C1 segment of cervical spinal cord (tissue), 14 donors: ENCODE measurements around the gene SNRPA.
A peak's percentile ranks its signal among the peaks of the same experiment; 100 is the strongest.

ENCODE experiments used
- DNase-seq, 14 donors: peaks; one replicate each; lab custom pipeline; 2025; lab: John Stamatoyannopoulos, UW

Gene SNRPA

DNA sequence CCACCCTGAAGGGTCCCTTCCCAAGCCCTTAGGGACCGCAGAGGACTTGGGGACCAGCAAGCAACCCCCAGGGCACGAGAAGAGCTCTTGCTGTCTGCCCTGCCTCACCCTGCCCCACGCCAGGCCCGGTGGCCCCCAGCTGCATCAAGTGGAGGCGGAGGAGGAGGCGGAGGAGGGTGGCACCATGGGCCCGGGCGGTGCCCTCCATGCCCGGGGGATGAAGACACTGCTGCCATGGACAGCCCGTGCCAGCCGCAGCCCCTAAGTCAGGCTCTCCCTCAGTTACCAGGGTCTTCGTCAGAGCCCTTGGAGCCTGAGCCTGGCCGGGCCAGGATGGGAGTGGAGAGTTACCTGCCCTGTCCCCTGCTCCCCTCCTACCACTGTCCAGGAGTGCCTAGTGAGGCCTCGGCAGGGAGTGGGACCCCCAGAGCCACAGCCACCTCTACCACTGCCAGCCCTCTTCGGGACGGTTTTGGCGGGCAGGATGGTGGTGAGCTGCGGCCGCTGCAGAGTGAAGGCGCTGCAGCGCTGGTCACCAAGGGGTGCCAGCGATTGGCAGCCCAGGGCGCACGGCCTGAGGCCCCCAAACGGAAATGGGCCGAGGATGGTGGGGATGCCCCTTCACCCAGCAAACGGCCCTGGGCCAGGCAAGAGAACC is 49.5 kb downstream of the SNRPA start:
- DNase-seq: peak in 1 of 14 donors; percentile 29

DNA sequence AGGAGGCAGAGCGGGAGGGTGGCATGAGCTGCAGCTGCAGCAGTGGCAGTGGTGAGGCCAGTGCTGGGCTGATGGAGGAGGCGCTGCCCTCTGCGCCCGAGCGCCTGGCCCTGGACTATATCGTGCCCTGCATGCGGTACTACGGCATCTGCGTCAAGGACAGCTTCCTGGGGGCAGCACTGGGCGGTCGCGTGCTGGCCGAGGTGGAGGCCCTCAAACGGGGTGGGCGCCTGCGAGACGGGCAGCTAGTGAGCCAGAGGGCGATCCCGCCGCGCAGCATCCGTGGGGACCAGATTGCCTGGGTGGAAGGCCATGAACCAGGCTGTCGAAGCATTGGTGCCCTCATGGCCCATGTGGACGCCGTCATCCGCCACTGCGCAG is 50.0 kb downstream of the SNRPA start:
- peak in 1 of 14 donors; percentile 16 for DNase-seq

DNA sequence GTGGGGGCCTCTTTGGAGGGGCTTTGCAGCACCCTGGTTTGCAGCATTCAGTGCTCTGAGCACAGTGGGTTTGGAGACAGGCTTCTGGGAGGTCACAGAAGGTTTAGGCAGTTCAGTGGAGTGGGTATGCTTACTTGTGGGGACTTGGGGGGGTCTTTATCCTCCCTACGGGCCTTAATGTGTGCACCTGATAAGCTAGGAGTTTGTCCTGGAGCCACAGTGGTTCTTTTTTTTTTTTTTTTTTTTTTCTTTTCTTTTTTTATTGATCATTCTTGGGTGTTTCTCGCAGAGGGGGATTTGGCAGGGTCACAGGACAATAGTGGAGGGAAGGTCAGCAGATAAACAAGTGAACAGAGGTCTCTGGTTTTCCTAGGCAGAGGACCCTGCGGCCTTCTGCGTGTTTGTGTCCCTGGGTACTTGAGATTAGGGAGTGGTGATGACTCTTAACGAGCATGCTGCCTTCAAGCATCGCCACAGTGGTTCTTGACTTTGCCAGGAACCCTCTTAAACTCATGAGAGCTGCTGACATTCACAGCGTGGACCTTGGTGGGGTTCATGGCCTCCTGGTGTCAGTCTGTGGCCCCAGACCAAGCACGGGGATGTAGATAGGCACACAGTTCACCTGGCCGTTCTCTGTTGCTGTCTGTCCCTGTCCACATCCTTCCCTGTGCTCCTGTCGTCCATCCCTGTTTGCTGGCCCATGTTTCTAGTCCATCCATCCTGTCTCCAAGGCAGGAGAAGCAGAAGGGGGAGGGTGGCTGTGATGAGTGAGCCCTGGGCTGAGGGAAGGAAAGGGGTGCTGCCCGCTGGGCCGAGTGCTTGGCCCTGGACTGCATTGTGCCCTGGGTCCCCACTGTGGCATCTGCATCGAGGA is 50.7 kb downstream of the SNRPA start:
- DNase-seq: no peak

DNA sequence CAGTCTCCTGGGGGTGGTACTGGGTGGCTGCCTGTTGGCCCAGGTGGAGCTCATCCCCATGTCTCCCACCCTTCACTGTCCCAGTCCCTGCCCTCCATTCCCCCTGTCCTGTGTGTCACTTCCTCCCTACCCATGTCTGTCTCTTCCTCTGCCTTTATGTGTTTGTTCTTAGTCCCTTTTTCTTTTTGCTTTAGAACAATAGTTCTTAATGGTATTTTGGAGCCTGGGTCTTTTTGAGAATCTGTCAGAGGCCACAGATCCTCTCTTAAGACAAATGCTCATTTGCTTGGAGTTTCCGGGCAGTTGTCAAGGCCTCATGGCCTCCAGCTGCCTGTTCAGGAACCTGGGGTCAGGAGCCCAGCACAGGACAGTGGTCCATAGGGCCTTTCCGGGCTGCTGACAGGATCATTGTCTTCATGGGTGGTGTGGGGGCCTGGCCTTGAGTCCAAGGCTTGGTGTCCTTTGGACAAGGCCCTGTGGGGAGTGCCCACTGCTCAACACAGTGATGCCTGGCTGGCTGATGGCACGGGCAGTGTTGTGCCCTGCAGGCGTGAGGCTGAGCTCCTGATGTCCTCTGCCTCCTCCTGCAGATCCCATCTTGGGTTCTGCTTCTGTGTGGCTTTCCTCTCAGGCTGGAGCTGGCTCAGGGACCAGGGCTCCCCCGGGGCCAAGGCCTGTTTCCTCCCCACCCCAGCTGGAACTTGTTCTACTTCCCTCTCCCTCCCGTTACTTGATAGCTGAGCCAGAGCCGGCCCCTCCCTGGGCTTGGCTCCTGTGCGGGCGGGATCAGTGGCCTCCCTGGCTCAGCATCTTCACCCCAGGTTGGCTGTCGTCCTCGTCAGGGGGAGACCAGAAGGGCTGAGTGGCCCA is 51.5 kb downstream of the SNRPA start:
- DNase-seq: peak in 4 of 14 donors; percentile 17 to 61 (median 24)

DNA sequence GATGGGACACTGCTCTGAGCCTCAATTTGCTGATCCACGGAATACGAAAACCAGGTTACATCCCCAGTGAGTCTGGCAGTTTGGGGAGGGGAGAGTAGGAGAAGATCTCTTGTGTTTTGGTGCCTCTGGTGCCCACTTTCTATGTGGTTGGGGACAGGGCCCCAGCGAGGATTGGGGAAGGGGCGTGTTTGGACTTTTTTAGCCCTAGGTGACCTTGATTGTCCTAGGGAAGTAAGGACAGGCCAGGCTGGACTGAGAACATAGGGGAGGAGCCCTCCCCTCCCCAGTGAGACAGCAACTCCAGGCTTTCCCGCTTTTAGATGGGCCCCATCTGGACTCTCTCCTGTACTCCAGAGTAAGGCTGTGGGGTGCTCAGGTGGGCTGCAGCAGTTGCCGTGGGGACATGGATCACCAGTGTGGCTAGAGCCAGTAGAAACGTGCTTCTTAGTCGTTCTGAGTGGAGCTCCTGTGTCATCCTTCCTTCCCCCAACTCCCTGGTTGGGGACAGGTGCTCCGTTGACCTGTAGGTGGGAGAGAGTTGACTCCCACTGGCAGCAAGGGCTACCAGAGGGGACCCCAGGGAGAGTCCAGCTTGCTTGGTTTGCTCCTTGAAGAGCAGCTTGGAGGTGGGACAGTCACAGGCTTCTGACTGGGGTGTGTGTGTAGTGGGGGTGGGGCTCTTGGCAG is 52.3 kb downstream of the SNRPA start:
- DNase-seq: no peak

DNA sequence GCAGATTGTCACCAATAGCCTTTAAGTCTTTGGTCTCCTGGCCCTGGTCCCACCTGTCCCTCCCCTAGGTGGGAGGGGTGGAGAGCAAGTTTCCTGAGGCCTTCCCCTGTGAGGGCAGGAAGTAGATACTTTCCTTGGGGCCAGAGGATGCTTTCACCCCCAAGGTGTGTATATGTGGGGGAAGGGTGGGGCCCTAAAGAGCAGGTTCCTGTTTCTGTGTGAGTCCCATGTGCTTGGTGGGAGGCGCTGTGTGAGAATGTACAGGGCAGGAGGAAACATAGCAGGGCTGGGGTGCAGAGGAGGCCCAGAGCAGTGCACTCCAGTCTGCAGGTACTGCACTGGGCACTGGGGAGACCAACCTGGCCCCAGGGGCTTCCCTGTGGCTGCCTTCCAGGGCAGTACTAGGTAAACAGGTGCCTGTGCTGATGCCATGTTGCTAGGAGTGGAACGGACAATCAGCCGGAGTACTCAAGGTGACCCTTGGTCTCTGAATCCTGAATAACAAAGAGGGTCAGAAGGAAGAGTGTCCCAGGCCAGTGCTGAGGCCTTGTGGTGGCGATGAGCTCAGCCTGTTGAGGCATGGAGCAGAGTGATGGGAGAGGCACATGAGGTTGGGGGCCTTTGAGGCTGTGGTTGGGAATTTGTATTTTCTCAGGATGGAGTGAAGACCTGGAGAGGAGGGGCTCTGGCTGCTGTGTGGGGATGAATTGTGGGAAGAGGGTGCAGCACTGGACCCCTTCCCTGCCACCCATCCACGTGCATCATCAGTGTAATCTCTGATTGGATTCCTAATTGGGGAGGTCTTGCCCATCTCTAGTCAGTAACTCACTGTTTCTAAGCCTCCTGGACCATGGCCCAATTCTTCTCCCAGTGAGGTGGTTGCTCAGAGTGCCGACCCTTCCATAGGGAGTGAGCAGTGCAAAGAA is 53.1 kb downstream of the SNRPA start:
- DNase-seq: no peak

DNA sequence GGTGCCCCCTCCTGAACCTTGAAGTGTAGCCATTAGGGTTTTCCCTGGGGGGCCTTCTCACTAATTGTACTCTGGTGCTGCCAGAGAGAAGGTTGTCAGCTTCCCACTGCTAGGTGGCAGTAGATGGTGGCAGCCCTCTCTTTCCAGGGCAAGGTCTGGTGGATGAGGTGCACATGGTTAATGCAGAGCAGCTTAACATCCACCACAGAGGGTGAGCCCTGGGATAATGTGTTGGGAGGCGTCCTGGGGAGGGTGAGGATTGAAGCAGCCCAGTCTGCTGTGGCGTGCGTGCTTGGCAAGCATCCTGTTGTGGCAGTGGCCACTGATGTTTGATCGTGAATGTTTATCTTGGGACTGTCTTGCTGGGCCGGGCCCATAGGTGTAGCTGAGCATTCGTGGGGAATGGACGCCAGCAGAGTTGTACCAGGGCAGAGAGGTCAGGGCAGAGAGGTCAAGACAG is 53.8 kb downstream of the SNRPA start:
- peak in 1 of 14 donors; percentile 23 for DNase-seq

DNA sequence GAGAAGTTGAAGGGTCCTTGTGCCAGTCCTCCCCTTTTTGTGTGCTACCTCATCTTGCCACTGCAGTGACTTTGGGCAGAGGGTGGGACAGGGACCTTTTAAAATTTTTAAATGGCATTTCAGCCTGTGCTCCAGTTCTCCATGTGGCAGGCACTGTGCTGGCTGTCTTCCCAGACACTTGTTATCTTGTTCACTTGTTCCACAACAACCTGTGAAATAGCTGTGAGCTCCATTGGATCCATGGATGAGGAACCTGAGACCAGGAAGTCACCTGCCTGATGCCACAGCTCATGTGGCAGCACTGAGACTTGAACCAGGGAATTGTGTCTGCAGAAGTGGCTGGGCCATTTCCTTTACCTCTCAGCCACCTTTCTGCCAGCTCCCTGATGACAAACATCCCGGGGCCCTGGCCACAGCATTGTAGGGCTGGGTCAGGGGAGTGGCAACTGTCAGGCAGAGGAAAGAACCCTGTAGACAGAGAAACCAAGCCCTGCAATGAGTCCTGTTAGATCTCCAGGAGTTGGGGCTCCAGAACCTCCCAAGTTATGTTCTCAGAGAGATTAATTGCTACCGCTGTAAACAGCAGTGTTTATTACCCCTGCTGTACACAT is 54.4 kb downstream of the SNRPA start:
- no peak for DNase-seq

DNA sequence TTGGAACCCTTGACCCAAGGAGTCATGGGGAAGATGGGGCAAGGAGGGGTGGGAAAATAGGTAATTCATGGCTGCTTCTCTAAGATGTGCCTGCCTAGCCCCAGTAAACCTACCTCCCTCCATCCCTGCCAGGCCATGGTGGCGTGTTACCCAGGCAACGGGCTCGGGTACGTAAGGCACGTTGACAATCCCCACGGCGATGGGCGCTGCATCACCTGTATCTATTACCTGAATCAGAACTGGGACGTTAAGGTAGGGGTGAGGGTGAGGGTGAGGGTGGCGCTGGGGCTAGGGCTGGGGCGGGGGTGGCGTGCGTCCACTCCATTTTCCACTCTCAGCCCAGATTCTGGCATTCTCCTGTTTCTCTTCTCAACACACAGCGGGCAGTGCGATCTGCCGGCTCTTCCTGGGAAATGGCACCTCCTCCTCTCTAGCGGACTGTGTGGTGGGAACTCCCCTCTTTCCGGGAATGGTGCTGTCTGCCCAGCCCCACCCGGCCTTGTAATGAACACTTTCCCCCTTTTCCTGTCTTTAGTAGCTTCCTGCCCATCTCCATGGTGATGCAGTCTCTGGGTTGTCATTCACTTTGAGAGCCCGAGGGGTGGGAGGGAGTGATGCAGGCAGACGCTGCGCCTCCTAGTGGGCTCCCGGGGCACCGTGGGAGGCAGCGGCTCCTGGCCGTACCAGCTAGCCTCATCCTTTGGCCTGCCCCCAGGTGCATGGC is 55.6 kb downstream of the SNRPA start:
- DNase-seq: peak in 12 of 14 donors; percentile 60 to 95 (median 83)

DNA sequence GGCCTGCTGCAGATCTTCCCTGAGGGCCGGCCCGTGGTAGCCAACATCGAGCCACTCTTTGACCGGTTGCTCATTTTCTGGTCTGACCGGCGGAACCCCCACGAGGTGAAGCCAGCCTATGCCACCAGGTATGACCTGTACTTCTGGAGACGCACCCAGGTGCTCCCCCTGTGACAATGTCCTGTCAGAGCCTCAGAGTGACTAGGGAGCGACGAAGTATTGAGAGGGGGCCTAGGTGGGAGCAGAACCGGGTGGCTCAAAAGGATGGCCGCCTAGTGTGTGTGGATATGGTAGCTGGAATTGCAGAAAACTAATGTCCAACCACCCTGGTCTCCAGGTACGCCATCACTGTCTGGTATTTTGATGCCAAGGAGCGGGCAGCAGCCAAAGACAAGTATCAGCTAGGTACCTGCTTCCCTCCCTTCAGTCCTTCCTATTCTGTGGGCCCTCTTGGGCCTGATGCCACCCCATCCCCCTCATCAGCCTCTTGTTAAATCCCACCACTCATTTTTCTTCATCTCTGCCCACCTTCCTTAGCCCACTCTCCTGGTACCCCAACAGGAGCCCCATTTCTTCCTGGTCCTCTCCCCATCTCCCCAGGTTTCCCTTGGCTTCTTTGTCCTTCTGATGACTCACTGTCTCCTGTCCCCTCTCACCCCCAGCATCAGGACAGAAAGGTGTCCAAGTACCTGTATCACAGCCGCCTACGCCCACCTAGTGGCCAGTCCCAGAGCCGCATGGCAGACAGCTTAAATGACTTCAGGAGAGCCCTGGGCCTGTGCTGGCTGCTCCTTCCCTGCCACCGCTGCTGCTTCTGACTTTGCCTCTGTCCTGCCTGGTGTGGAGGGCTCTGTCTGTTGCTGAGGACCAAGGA is 56.4 kb downstream of the SNRPA start:
- no peak for DNase-seq

DNA sequence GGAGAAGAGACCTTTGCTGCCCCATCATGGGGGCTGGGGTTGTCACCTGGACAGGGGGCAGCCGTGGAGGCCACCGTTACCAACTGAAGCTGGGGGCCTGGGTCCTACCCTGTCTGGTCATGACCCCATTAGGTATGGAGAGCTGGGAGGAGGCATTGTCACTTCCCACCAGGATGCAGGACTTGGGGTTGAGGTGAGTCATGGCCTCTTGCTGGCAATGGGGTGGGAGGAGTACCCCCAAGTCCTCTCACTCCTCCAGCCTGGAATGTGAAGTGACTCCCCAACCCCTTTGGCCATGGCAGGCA is 57.0 kb downstream of the SNRPA start:
- no peak for DNase-seq

DNA sequence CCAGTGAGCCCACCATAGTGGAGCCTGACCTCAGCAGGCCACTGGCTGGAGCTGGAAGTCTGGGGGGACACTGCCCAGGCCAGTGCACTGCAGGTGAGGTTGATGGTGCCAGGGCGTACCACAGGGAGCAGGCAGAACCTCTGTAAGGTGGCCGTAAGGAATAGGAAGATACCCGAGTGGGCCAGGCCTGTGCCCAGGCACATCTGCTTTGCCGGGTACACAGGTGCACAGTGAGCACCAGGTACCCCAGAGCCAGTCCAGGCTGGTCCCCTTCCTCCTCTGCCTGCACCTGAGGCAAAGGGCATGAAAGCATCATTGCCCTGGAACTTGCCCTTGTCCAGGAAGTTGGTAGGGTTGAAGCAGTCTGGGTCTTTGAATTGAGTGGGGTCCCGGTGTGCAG is 57.5 kb downstream of the SNRPA start:
- DNase-seq: no peak

DNA sequence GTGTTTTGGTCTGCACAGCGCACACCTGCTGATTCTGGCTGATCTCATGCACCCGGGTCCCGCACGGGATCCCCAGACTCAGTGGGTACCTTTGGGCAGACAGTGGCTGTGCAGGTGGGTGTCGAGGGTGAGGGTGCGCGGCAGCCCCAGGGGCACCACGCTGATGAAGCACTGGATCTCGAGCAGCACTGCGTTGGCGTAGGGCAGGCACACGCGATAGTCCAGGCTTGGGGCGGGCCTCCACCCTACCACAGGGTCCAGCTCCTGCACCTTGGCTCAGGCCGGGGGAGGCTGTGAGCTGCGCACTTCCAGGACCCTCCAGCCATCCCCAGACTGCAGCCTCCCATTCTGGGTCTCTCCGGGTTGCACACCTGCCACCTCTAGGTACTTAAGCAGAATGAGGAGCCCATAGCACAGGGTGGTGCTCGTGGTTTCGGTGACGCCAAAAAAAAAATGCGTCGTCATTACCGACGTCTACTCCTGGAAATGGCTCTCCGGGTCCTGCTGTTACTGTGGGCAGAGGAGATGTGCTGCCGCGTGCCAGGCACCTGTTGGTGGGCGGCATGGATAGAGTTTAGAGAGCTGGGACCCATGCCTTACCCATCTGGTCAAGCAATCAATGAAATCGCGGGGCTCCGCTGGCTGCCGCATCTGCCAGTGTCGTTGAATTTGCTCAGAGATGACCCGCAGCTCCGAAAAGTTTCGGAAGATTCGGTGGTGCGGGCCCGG is 58.5 kb downstream of the SNRPA start:
- DNase-seq: no peak

DNA sequence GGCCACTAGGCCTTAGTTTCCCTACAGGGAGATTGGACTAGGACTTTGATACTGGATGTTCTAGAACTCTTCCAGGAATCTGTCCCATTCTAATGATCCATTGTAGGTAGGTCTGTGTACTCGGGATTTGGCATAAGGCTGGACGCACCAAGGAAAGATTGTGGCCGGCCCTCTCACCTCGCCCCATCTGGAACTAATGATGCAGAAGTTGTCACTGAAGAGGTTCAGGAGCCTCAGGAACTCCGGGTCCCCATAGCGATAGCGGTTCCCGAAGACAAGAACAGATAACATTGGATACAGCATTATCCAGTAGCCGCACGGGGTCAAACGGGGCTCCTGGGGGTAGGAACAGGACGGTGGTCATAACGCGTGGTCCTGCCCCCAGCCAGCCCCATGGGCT is 59.2 kb downstream of the SNRPA start:
- DNase-seq: no peak

DNA sequence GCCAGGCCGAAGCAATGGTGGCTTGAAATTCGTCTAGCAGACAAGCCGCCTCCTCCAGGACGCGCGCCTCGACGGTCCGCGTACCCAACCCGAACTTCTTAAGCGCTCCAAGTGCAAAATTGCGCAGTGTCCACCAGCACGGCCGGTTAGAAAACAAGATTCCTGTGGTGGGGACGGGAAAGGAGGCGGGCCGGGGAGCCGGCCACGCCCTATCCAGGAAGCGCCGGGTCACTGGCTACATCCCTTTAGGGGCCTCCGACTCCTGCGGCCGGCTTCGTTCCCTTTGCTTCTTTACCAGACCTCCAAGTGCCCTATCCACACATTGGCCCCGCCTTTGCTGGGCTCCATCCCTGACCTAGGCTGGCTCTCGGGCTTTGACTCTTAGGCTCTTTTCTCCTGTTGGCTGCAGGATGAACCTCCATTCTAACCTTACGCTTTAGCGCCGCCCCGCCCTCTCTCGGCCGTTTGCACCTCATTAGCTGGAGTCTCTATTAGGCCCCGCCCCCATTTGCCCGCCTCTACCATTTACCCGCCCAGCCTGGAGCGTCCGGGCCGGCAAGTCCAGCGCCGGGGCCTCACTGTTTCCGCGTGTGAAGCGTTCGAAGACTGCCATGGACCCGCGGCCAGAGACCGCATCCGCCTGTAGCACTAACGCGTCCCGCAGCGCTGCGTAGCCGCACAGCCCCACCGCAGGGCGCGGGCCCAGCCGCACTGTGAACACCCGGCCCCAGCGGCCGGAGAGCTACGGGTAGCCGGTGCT is 59.8 kb downstream of the SNRPA start:
- peak in 12 of 14 donors; percentile 61 to 89 (median 80) for DNase-seq

DNA sequence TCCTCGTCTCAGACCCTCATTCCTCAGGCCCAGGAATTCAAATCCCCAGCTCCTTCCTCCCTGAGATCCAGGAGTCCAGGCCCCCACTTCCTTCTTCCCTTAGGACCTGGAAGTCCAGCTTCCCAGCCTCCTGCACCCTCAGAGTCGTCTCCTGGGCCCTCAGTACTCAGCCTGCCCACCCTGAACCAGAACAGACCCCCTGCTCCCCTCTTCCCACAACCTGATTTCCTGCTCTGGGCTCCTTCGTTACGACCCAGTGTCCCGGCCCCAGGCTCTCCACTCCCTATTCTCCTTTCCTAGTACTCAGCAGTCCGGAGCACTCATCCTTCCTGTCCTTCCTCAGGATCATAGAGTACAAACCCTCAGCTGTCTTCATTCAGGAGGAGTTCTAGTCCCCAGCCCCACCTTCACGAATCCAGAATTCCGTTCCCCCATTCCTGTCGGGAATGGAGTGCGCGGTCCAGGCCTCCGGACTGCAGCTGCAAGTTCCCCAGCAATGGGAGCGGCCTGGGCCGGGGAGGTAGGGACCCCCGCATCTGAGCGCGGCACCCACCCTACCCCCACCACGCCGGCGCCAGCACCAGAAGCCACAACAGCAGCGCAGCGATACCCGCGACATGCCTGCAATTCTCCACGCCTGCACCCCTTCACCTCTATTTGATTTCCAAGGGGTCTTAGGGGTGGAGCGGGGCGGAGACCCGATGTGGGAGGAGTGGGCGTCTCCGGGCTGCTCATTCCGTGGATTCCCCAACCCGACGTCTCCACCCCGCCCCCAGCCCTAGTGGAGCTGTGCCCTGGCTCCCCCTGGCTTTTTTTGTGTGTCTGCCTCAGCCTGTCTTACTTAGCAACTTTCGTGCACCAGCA is 60.7 kb downstream of the SNRPA start:
- DNase-seq: no peak
